WERI-Rb-1 (cell line): ENCODE data around the gene TEKTIP1.
A peak's percentile ranks its signal among the peaks of the same experiment; 100 is the strongest.

Source experiments
- DNase-seq: peaks from one replicate; pipeline ENCODE4 v3.0.0-alpha.2; 2020
- H3K27ac ChIP-seq: fragments of 250-450 bp; sonication (Bioruptor Pico); 2 replicates; pipeline ENCODE4 v1.5.1; 2020; ENCODE audit warnings: mild to moderate bottlenecking, moderate library complexity
- H3K27me3 ChIP-seq: fragments of 250-450 bp; sonication (Bioruptor Pico); 2 replicates; pipeline ENCODE4 v1.5.1; 2021; ENCODE audit warnings: mild to moderate bottlenecking, low read depth, moderate library complexity; ENCODE audit not compliant: insufficient read depth, severe bottlenecking
- H3K36me3 ChIP-seq: fragments of 250-450 bp; sonication (Bioruptor Pico); 2 replicates; pipeline ENCODE4 v1.5.1; 2020; ENCODE audit warnings: mild to moderate bottlenecking, moderate library complexity
- H3K4me3 ChIP-seq: 2 replicates; pipeline ENCODE4 v1.5.1; 2011; ENCODE audit warnings: low read depth, mild to moderate bottlenecking, control low read depth, low read length
- H3K9me3 ChIP-seq: fragments of 250-450 bp; sonication (Bioruptor Pico); 2 replicates; pipeline ENCODE4 v1.5.1; 2021; ENCODE audit warnings: mild to moderate bottlenecking, moderate library complexity; ENCODE audit not compliant: severe bottlenecking
- CTCF ChIP-seq: IDR thresholded peaks from 2 replicates; pipeline ENCODE4 v1.5.1; 2011; ENCODE audit warnings: low read depth, mild to moderate bottlenecking, control low read depth, inconsistent platforms, low read length

The TEKTIP1 gene

GRCh38 chr19:3573162-3573857 is 34.3 kb downstream of the TEKTIP1 start:
- H3K27ac ChIP-seq: peak overlapping the region; percentile 78

GRCh38 chr19:3573858-3574637 is 35.1 kb downstream of the TEKTIP1 start:
- Histone ChIP-seq H3K36me3 (peaks cover 19% of the 10 kb centered on the region), H3K4me3 (peak overlapping the region; percentile 75), H3K27ac (no peak overlapping the region), H3K9me3 (no peaks in the 10 kb centered on the region), H3K27me3 (no peaks in the 10 kb centered on the region)
- no peak for TF ChIP-seq CTCF
- DNase-seq: peak; percentile 96

More at GRCh38 chr19:3573162-3573857, 34.3 kb downstream of the TEKTIP1 start:
- no peak for TF ChIP-seq CTCF
- Histone ChIP-seq H3K4me3 (peak overlapping the region; percentile 75), H3K36me3 (peaks cover 19% of the 10 kb centered on the region), H3K27me3 (no peaks in the 10 kb centered on the region), H3K9me3 (no peaks in the 10 kb centered on the region)
- no peak for DNase-seq

GRCh38 chr19:3575260-3575741 is 36.3 kb downstream of the TEKTIP1 start:
- Histone ChIP-seq H3K9me3 (no peaks in the 10 kb centered on the region), H3K27ac (no peak overlapping the region), H3K36me3 (peaks cover 19% of the 10 kb centered on the region), H3K27me3 (no peaks in the 10 kb centered on the region), H3K4me3 (no peak overlapping the region)
- DNase-seq: peak; percentile 65
- peak; percentile 65 for TF ChIP-seq CTCF

GRCh38 chr19:3575949-3576673 is 37.1 kb downstream of the TEKTIP1 start:
- TF ChIP-seq CTCF: no peak
- H3K27ac ChIP-seq: no peak overlapping the region
- DNase-seq: no peak
- H3K4me3 ChIP-seq: no peak overlapping the region
- no peaks in the 10 kb centered on the region for H3K27me3 ChIP-seq
- peaks cover 19% of the 10 kb centered on the region for H3K36me3 ChIP-seq
- no peaks in the 10 kb centered on the region for H3K9me3 ChIP-seq

- Histone ChIP-seq H3K36me3 (peaks cover 19% of the 10 kb centered on the region), H3K4me3 (no peak overlapping the region), H3K27ac (no peak overlapping the region), H3K27me3 (no peaks in the 10 kb centered on the region), H3K9me3 (no peaks in the 10 kb centered on the region)
- DNase-seq: no peak
- TF ChIP-seq CTCF: no peak
These were observed 37.9 kb downstream of the TEKTIP1 start for GRCh38 chr19:3576696-3577443.
